Body of pancreas (tissue), 4 donors: Measurements from ENCODE around the gene INHBC.

Source experiments
- CTCF ChIP-seq, 7 experiments: fragments of 450-650 bp in 4 of 7; fragments of 200-600 bp in 3 of 7; sonication (generic) in 3 of 7; IDR thresholded peaks; one replicate each; pipeline ENCODE4 v1.5.1; 2016 to 2019; ENCODE audit warnings: antibody characterized with exemption in 7 of 7
- POLR2A ChIP-seq, 3 donors: fragments of 450-650 bp; IDR thresholded peaks; one replicate each; pipeline ENCODE4 v1.6.1; 2016; ENCODE audit warnings: antibody characterized with exemption in 3 of 3, mild to moderate bottlenecking in 2 of 3

DNA sequence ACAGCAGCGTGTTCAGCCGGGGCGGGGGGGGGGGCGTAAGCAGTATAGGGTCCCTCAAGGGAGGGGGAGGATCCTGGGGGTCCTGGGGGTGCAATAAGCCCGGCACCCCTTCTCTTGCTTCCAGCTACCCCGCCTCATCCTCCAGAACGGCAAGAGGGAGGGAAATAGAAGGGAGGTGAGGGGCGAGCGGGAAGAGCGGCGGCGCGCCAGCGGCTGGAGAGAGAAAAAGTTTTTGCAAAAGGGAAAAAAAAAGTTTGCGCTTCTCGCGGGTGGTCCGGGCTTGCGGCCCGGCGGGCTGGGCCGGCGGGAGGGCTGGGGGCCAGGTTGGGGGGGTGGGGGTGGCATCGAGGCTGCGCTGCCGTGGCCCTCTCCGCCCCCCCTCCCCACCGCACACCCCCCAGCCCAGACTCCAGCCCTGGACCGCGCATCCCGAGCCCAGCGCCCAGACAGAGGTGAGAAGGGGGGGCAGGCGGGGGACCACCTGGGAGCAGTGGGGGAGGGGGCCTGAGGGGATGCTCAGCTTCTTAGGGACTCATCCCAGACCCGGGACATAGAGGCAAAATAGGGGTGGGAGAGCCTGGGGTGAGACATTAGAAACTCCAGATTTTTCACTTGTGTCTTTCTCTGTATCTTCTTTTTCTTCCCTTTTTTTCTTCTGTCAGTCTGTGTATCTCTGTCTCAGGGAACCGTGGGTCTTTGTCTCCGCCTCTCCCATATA lies 25.3 kb downstream of the INHBC start, which contains the start of gene GLI1:
- TF ChIP-seq CTCF (IDR thresholded peaks at IDR 0.05) (no peak), POLR2A (IDR thresholded peaks at IDR 0.05) (no peak)
